Erythroblast (primary cell): ENCODE results near the gene SPATA1.

Source experiments
- DNase-seq, 2 experiments: peaks; one replicate each; lab custom pipeline; 2025; lab: John Stamatoyannopoulos, UW
- GATA1 ChIP-seq: IDR thresholded peaks from 2 replicates; pipeline ENCODE4 v1.6.1; 2011; ENCODE audit warnings: low read depth, mild to moderate bottlenecking, control low read depth, low read length, moderate library complexity
- POLR2A ChIP-seq: IDR thresholded peaks from 2 replicates; pipeline ENCODE4 v1.6.1; 2011; ENCODE audit warnings: mild to moderate bottlenecking, low read length

Gene SPATA1

DNA sequence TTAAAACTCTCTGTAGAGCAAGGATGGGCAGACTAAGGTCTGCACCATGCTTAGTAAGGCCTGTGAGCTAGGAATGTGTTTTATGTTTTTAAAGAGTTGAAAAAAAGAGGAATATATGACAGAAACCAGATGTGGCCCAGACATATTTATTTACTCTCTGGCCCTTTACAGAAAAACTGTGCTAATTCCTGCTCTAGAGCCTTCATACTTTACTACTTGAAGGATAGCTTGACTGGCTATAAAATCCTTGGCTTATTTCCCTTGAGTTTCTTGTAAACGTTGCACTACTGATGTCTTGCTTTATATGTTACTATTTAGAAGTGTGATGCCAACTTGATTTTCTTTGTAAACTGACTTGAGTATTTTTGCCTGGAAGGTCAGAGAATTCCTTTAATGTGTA, 34.6 kb downstream of the SPATA1 start:
- TF ChIP-seq POLR2A (no peak), GATA1 (no peak)
- DNase-seq: no peak

DNA sequence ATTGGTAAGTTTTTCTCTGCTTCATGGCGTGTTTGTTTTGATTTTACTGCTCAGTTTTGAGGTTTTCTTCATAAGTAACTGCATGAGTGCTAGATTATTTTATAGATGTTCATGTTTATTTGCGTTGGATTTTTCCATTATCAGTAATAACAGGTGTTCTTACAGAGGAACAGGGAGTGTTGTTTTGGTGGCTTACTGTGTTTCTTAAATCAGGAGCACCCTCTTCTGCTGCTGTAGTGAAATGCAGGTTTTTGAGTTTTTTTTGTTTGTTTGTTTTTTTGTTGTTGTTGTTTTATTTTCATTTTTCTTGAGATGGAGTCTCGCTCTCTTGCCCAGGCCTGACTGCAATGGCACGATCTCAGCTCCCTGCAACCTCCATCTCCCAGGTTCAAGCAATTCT, 35.5 kb downstream of the SPATA1 start:
- TF ChIP-seq POLR2A (no peak), GATA1 (no peak)
- DNase-seq: peak; percentile 29 to 50

DNA sequence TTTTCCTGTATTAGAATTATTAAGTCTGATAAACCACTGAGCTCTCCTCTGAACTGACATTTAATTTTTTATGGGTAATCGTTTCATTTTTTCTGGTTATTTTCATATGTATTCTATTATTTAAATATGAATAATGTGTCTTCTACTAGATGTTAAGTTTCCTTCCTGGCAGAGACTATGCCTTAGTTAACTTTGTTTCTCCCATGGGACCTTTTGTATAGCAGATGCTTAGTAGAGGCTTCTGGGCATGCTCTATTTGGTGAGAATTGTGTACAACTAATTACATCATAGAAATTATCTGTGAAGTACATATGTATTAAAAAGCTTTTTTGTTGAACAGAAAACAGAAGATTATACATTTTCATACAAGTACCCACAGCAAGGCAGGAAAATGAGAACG, 44.6 kb downstream of the SPATA1 start:
- no peak for DNase-seq
- TF ChIP-seq POLR2A: no peak
- TF ChIP-seq GATA1: no peak

DNA sequence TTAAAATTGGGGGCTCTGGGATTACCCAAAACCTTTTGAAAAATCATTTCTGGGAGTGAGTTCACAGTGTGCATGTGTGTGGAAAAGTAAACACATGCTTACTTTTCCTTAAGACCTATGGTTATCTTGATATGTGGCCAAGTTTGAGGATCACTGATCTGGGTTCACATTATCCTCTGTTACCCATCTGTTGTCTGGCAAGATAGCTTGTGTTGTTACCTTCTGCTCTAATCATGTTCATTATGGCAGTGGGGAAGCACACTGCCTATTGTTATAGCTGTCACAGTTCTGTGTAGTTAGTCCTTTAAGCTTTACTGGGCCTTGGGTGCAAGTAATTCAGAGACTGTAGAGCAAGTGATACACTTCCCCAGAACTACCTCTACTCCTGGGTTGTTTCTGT, 63.0 kb downstream of the SPATA1 start:
- DNase-seq: peak in 1 of 2 experiments; percentile 36
- TF ChIP-seq POLR2A (no peak), GATA1 (no peak)

DNA sequence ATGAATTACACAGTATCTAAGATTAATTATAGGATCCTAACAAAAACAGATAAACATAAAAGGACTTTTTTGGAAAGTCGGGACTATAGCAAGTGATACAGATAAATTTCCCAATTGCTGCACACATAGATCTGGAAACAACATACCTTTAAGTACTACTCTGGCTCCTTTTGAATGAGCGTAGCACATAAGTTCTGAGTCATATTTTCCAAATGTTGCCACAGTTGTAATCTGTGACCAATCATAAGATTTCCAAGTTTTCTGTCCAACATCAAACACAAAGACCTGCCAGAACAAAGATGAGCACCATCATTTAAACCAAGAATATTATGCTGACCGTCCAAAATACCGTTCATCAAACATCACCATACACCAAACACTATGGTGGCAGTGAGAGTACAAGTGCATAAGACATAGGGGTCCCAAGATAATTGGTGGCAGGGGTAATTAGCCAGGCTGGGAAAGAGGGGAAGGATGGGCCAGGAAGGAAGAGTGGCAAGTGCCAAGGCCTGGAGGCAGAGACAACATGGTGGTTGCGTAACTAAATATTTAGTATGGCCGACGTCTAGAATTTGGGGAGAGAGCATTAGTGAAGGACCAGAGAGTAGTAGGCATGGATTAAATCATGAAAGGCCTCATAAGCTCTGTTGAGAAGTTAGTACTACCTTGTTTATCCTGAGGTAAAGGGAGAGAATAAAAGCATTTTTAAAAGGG, 64.4 kb downstream of the SPATA1 start:
- DNase-seq: no peak
- no peak for TF ChIP-seq POLR2A

DNA sequence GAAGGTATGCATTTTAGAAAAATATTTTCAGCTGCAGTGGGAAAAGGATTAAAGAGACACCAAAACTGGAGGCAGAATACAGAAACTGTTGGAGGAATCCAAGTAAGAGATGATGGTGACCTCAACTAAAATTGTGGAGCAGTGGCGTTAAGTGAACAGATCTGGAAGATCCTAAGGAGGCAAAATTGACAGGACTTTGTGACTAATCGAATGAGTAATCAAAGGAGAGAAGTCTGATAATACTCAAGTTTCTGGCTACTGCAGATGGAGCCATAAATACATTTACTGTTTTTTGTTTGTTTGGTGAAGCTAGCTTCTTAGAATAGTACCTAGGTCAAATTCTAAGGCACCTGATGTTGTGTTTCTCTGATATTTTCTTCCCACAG, 65.0 kb downstream of the SPATA1 start:
- peak in 1 of 2 experiments; percentile 5 for DNase-seq
- no peak for TF ChIP-seq POLR2A
- TF ChIP-seq GATA1: no peak

DNA sequence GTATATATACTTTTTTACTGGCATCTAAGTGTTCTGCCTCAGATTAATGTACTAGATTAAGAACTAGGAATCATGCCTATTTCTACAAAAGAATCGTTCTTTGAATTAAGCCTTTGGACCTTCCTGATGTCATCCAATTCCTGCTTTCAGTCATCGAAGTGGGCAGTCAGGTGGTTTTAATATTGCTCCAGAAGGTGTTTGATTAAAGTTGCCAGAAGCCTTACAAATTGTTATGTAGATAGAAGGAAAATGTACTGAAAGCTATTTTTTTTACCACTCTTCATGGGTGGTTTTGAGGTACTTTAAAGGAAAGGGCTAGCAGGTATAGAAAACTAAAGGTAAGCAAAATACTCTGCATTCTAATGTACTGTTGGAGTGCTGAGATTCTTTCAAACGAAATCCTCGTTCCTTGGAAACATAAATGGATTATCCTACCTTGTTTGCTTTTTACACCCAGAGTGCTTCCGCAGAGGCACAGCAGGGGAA, 67.3 kb downstream of the SPATA1 start:
- no peak for DNase-seq
- peak; percentile 1 for TF ChIP-seq POLR2A
- TF ChIP-seq GATA1: no peak

DNA sequence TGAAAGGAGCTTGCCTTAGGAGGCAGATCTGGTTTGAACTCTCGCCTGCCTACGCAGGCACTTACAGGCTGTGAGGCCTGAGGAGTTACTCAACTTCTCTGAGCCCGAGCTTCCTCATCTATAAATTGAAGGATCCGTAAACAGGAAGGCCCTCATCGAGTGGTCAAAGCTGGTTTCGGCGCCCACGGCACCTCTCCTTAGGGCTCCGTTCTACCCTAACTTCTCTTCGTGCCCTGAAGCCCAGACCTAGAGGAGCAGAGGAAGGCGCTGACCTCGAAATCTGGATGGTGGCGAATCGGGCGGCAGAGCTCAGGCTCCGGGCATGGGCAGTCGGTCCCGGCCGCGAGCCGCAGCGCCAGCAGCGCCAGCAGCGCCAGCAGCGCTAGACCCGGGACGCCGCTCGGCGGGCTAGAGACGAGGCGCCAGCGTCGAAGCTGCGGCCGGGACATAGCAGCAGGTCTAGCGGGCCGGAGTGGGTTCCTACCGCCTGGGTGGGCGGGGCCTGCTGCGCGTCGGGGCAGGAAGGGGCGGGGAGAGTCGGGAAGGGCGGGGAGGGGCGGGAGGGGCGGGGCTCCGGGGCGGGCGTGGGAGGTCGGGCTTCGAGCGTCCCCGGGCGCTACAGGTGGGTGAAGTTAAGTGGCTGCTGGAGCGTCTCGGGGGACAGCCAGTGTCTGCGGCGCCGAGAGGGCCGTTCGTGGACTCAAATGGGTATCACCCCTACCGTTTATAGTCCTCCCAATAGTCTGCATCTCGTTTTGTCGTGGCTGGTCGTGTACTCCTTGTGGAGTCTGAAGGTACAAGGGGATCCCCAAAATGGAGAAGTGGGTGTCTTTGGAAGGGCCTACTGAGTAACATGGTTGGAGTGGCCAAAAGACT, 68.0 kb downstream of the SPATA1 start, which contains the start of gene CTBS:
TSS of gene CTBS (minus strand) at position 474 of the 876 bp plus-strand sequence. CDS start at position 449, 25 bp downstream.
- TF ChIP-seq GATA1: no peak
- peak; percentile 85 for TF ChIP-seq POLR2A
- DNase-seq: peak; percentile 90 to 94

DNA sequence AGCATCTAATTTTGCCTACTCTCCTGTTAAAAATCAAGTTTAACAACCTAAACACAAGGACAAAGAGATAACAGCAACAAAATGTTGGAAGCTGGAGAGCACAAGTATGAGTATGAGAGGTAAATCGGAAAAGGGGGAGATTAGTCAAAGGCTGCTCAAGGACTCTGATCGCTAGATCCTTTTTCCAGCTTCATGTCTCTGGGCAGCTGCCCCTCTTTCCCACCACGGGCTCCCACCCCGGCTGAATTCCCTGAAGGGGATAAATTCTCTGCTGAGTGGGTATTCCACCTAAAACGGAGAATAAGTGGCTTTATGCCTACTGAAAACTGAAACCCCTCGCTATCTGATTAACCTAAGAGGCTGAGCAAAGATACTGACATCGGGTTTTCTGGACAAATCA, 68.8 kb downstream of the SPATA1 start:
- no peak for DNase-seq
- TF ChIP-seq GATA1 (no peak), POLR2A (no peak)

DNA sequence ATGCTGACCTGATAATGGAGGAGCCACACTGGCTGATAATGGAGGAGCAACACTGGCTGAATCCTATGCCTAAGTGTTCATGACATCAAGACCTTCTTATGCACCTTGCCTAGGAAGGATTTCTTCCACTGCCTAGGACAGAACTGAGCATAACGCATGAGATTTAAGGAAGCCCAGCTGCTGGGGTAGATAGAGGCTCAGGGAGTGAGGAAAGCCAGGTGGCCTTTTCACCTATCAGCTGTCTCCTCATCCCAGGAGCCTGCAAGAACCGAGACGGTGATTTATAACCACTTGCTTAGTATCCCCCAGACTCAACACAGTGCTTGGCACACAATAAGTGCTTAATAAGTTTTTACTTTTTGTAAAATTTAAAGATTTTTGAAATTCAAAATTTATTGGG, 75.5 kb downstream of the SPATA1 start:
- TF ChIP-seq POLR2A (no peak), GATA1 (no peak)
- no peak for DNase-seq

DNA sequence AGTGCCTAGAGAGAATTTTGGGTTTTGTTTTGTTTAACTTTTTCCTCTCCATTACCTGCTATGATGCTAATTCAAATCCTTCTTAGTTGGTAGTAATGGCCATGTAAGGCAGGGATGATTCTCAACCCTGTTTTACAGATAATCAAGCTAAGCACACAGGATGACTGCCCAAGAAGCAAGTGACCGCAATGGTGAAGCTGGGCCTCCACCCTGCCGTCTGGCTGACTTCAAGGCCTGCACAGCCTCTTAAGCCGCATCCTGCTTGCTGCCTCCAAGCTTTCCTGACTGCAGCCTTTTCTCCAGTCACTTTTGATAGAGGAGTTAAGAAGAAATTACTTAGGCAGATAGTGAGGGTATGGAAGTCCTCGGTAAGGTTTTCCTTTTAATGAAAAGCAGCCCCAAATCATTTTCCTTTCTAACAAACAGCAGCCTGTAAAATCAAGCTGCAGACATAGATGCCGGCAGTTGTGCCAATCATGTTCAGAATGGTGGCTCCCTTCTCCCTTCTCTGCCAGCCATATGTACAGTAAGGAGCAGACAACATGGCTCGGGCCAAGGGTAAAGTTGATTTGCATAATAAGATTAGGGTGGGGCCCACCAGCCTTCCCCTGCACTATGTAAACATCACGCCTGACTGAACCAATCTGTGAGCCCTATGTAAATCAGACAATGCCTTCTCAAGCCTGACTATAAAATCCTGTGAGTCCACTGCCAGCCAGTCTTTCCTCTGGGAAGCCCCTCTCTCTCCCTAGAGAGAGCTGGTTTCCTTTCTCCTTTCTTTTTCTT, 76.8 kb downstream of the SPATA1 start:
- no peak for TF ChIP-seq GATA1
- TF ChIP-seq POLR2A: no peak
- DNase-seq: peak; percentile 2 to 20

DNA sequence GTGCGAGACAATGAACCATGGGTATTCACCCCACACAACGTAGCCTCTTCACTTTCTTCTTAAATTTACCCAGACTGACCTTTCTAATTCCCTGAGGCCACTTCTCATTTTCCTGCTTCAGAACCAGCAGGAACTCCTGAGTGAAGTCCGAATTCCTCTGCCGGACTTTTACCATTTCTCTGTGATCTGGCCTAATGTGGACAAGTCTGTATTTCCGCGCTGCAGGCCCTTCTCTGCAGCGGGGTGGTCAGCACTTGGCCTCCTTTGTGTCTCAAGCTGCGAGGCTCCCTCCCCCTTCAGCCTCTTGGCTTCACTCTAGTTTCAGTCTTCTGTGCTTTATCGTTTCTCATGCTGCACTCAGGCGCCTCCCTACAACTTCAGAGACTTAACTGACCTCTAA, 77.5 kb downstream of the SPATA1 start:
- TF ChIP-seq GATA1: no peak
- no peak for TF ChIP-seq POLR2A
- no peak for DNase-seq

DNA sequence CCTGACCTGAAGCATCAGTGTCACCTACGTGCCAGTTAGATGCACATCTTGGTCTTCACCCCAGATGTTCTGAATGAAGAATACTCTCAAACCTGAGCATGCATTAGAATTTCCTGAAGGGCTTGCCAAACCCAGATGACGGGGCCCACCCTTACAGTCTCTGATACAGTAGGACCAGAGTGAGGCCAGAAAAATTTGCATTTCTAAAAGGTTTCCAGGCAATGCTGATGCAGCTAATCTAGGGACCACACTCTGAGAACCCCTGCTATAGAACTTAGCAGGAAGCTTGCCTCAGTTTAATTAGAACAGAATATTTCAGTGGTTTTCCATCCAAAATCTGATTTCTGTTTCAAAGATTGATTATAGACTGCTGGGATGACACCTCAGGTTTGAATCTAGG, 77.9 kb downstream of the SPATA1 start:
- no peak for DNase-seq
- no peak for TF ChIP-seq GATA1
- no peak for TF ChIP-seq POLR2A

DNA sequence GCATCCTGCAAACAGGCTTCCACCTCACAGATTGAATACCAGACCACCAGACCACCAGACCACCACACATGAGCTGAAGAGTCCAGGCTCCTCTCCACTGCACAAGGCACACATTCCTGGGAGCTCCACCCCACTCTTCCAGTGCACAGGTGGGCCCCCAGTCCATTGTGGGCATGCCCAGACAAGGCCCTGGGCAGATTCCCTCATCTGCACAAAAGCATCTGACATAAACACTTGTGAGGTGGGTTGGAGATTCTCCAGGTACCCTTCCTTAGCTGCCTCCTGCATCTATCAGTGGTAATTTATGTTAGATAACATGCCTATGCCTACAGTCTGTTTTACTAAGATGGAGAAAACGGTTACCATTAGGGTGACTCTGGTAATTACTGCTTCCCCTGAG, 79.6 kb downstream of the SPATA1 start:
- no peak for TF ChIP-seq GATA1
- no peak for TF ChIP-seq POLR2A
- no peak for DNase-seq
